Cerebellar cortex (tissue), 1 donor: ENCODE data around the gene GJA1.
"Not testable (repeated sequence)": the region's sequence is repeated elsewhere in the genome, so short reads cannot be mapped to it uniquely, and the experiment has no call there.

ENCODE experiments used
- DNase-seq: peaks from one replicate; pipeline ENCODE4 v3.0.0-alpha.2; 2015; ENCODE audit warnings: low spot score

Gene GJA1

GRCh38 chr6:121435444-121436069 is at the start of gene GJA1:
GJA1 (plus strand) TSS chr6:121435646; CDS start chr6:121446848, 11,202 bp downstream.
- DNase-seq, result peak; percentile 89

GRCh38 chr6:121386551-121386950 is 48.9 kb upstream of the GJA1 start:
- DNase-seq, result not testable (repeated sequence)

- DNase-seq, result no peak
Observed at GRCh38 chr6:121389419-121389818, 46.0 kb upstream of the GJA1 start.

GRCh38 chr6:121393731-121394505 is 41.5 kb upstream of the GJA1 start:
- DNase-seq, result no peak

GRCh38 chr6:121395736-121396135 is 39.7 kb upstream of the GJA1 start:
- no peak for DNase-seq

- DNase-seq, result not testable (repeated sequence)
Observed at GRCh38 chr6:121397188-121397587, 38.3 kb upstream of the GJA1 start.

- DNase-seq, result no peak
Observed at GRCh38 chr6:121398127-121398526, 37.3 kb upstream of the GJA1 start.

- DNase-seq, result no peak
Observed at GRCh38 chr6:121399966-121400365, 35.5 kb upstream of the GJA1 start.

- no peak for DNase-seq
Observed at GRCh38 chr6:121403964-121404363, 31.5 kb upstream of the GJA1 start.

GRCh38 chr6:121405306-121405705 is 30.1 kb upstream of the GJA1 start:
- DNase-seq, result no peak

GRCh38 chr6:121408321-121408720 is 27.1 kb upstream of the GJA1 start:
- no peak for DNase-seq

GRCh38 chr6:121413879-121414278 is 21.6 kb upstream of the GJA1 start:
- DNase-seq, result no peak

- no peak for DNase-seq
Observed at GRCh38 chr6:121418346-121418745, 17.1 kb upstream of the GJA1 start.

- DNase-seq, result no peak
Observed at GRCh38 chr6:121426686-121427085, 8.8 kb upstream of the GJA1 start.

GRCh38 chr6:121428872-121429756 is 6.3 kb upstream of the GJA1 start:
- DNase-seq, result no peak

- peak; percentile 78 for DNase-seq
Observed at GRCh38 chr6:121430514-121431460, 4.7 kb upstream of the GJA1 start.

- not testable (repeated sequence) for DNase-seq
Observed at GRCh38 chr6:121431776-121432175, 3.7 kb upstream of the GJA1 start.

GRCh38 chr6:121434037-121434770 is 1.2 kb upstream of the GJA1 start:
- no peak for DNase-seq

- DNase-seq, result no peak
Observed at GRCh38 chr6:121436274-121436857, 920 bp downstream of the GJA1 start.
